B cell (primary cell): ENCODE results near the gene OPN4. TPM values are rescaled to one million over a fixed set of nuclear protein-coding genes. Genes with fewer than 3 reads are reported as not detected.

ENCODE experiments used
- ATAC-seq: fragments of 200-7000 bp; cut with Tn5 transposase; one replicate; pipeline ENCODE4 v1.10.0; 2021; ENCODE audit warnings: low read depth, mild to moderate bottlenecking, moderate number of reproducible peaks, moderate library complexity
- CTCF ChIA-PET: fragments of 350-600 bp; sonication (Branson Sonifier 250); formaldehyde crosslinking; loops from one replicate; lab custom pipeline; 2021; ENCODE audit warnings: antibody characterized with exemption, inconsistent platforms; lab: Charles Lee
- POLR2A ChIA-PET: fragments of 350-600 bp; sonication (Branson Sonifier 250); formaldehyde crosslinking; loops from one replicate; lab custom pipeline; 2021; ENCODE audit warnings: antibody characterized with exemption; lab: Charles Lee
- DNase-seq: peaks from one replicate; pipeline ENCODE4 v3.0.0; 2013
- H2AFZ ChIP-seq: 2 replicates; pipeline ENCODE4 v1.6.1; 2012; ENCODE audit warnings: mild to moderate bottlenecking, low read depth, low read length; ENCODE audit not compliant: insufficient read depth, poor library complexity, severe bottlenecking
- H3K27ac ChIP-seq, 2 donors: 1 replicate in 1 of 2; 2 replicates in 1 of 2; pipeline ENCODE4 v1.5.1; 2012 to 2013; ENCODE audit warnings: low read length in 2 of 2, mild to moderate bottlenecking in 2 of 2, moderate library complexity in 1 of 2
- H3K27me3 ChIP-seq, 4 experiments: fragments of 200-600 bp in 1 of 4; sonication (generic) in 1 of 4; replicated peaks in 1 of 4; 1 replicate in 2 of 4; 2 replicates in 2 of 4; pipeline versions ENCODE4 v1.6.1 to v1.7.0; 2013 to 2016; ENCODE audit warnings: low read length in 3 of 4, mild to moderate bottlenecking in 2 of 4, mixed read lengths in 1 of 4, moderate library complexity in 1 of 4; ENCODE audit not compliant: insufficient read depth in 4 of 4, control insufficient read depth in 3 of 4; ENCODE audit errors: control extremely low read depth in 1 of 4
- H3K36me3 ChIP-seq, 2 experiments: replicated peaks in 1 of 2; 1 replicate in 1 of 2; 2 replicates in 1 of 2; pipeline versions ENCODE4 v1.6.1 to v1.7.1; 2013; ENCODE audit warnings: low read length in 1 of 2; ENCODE audit not compliant: insufficient read depth in 2 of 2, control insufficient read depth in 1 of 2; ENCODE audit errors: control extremely low read depth in 1 of 2, extremely low read depth in 1 of 2
- H3K4me1 ChIP-seq, 2 donors: fragments of 200-600 bp in 1 of 2; sonication (generic) in 1 of 2; 1 replicate in 1 of 2; 2 replicates in 1 of 2; pipeline versions ENCODE4 v1.5.1 to v1.6.1; 2013 to 2017; ENCODE audit warnings: low read length in 2 of 2; ENCODE audit not compliant: control insufficient read depth in 2 of 2, insufficient read depth in 2 of 2
- H3K4me2 ChIP-seq: replicated peaks from 2 replicates; pipeline ENCODE3; 2012; ENCODE audit warnings: mild to moderate bottlenecking, low read depth, low read length; ENCODE audit not compliant: poor library complexity, severe bottlenecking
- H3K4me3 ChIP-seq, 5 experiments: fragments of 200-600 bp in 1 of 5; sonication (generic) in 1 of 5; 1 replicate in 3 of 5; 2 replicates in 2 of 5; pipeline versions ENCODE4 v1.5.1 to v1.7.0; 2011 to 2016; ENCODE audit warnings: low read length in 4 of 5, mild to moderate bottlenecking in 4 of 5, low read depth in 2 of 5, control low read depth in 1 of 5, moderate library complexity in 1 of 5; ENCODE audit not compliant: insufficient read depth in 1 of 5; ENCODE audit errors: control extremely low read depth in 1 of 5, extremely low read depth in 1 of 5
- H3K79me2 ChIP-seq: fragments of 200-600 bp; sonication (generic); one replicate; pipeline ENCODE4 v1.6.0; 2016; ENCODE audit warnings: low read length; ENCODE audit not compliant: control insufficient read depth, insufficient read depth
- H3K9ac ChIP-seq: fragments of 200-600 bp; sonication (generic); 2 replicates; pipeline ENCODE4 v1.6.1; 2017; ENCODE audit warnings: mild to moderate bottlenecking, low read length, moderate library complexity
- H3K9me3 ChIP-seq, 3 donors: one replicate each; pipeline versions ENCODE4 v1.6.1 to v1.7.1; 2013; ENCODE audit warnings: low read length in 2 of 3; ENCODE audit not compliant: control insufficient read depth in 2 of 3, insufficient read depth in 1 of 3; ENCODE audit errors: control extremely low read depth in 1 of 3
- H4K20me1 ChIP-seq: 2 replicates; pipeline ENCODE4 v1.6.0; 2012; ENCODE audit warnings: mild to moderate bottlenecking, low read length; ENCODE audit not compliant: insufficient read depth, control insufficient read depth, poor library complexity, severe bottlenecking
- H3K27ac Mint-ChIP-seq: one replicate; pipeline ENCODE4 v1.8.0; 2021; ENCODE audit warnings: mixed read lengths
- H3K27me3 Mint-ChIP-seq: one replicate; pipeline ENCODE4 v1.8.0; 2021; ENCODE audit warnings: mixed read lengths
- H3K4me1 Mint-ChIP-seq: one replicate; pipeline ENCODE4 v1.8.0; 2021; ENCODE audit warnings: mixed read lengths
- H3K4me3 Mint-ChIP-seq: one replicate; pipeline ENCODE4 v1.8.0; 2021; ENCODE audit warnings: mixed read lengths
- H3K9me3 Mint-ChIP-seq: one replicate; pipeline ENCODE4 v1.8.0; 2022; ENCODE audit warnings: mixed read lengths; ENCODE audit not compliant: insufficient read depth
- CTCF ChIP-seq: fragments of 200-600 bp; IDR thresholded peaks from one replicate; pipeline ENCODE4 v1.8.0; 2022; ENCODE audit warnings: antibody characterized with exemption, mild to moderate bottlenecking
- EZH2 ChIP-seq: IDR thresholded peaks from 2 replicates; pipeline ENCODE4 v1.6.1; 2012; ENCODE audit warnings: borderline replicate concordance, low read depth, mild to moderate bottlenecking, moderate library complexity, low read length; ENCODE audit not compliant: insufficient read depth, poor library complexity, severe bottlenecking
- WGBS: methylation state at CpG from one replicate; pipeline ENCODE4 v1.1.5; 2013; ENCODE audit warnings: missing lambda C conversion rate; ENCODE audit not compliant: insufficient coverage; 5-methylcytosine and 5-hydroxymethylcytosine counted together
- intact Hi-C: fragments of 100-400 bp; cut with micrococcal nuclease; formaldehyde crosslinking; loops from one replicate; pipeline ENCODE4 v1.10.0; 2022
- polyA plus RNA-seq: library from polyadenylated mRNA; depleted of rRNA; stranded (reverse); fragments of >200 nt; gene quantifications from 2 replicates; pipeline ENCODE4 v1.2.3, GENCODE V29; 2012
- total RNA-seq, 2 donors: library from RNA; stranded (reverse); fragments of 120-200 nt in 1 of 2; gene quantifications; 1 replicate in 1 of 2; 2 replicates in 1 of 2; pipeline versions ENCODE4 v1.2.3 to v1.2.4, GENCODE V29; 2013 to 2022

OPN4 gene
- total and polyA plus RNA-seq, 2 donors (not counting 1 experiment from before 2014, with no cell fraction given) = not detected

GRCh38 chr10:86611386-86611785 lies 43.0 kb upstream of the OPN4 start:
- H3K4me1 Mint-ChIP-seq = no peaks in the 10 kb centered on the region
- Histone ChIP-seq H3K4me2 (no peak overlapping the region), H3K79me2 (no peaks in the 10 kb centered on the region), H3K9me3 (no peaks in the 10 kb centered on the region), H3K4me3 (no peak overlapping the region), H3K27ac (no peak overlapping the region), H2AFZ (no peak overlapping the region), H4K20me1 (no peaks in the 10 kb centered on the region), H3K9ac (no peak overlapping the region), H3K27me3 (peaks cover 0 to 5% (median 0%) of the 10 kb centered on the region in 4 experiments), H3K36me3 (no peaks in the 10 kb centered on the region), H3K4me1 (no peaks in the 10 kb centered on the region)
- no CpG with 5 or more reads among the region's 1 CpG for WGBS
- ATAC-seq (no peak), DNase-seq (no peak)
- no peak overlapping the region for H3K4me3 Mint-ChIP-seq
- CTCF ChIA-PET = no interaction called here
- peaks cover 6% of the 10 kb centered on the region for H3K9me3 Mint-ChIP-seq
- TF ChIP-seq EZH2 = no peak
- POLR2A ChIA-PET = no interaction called here
- H3K27ac Mint-ChIP-seq = no peak overlapping the region
- intact Hi-C loops = no loop called here
- peaks cover 24% of the 10 kb centered on the region for H3K27me3 Mint-ChIP-seq

GRCh38 chr10:86613096-86613495 lies 41.3 kb upstream of the OPN4 start:
- Mint-ChIP-seq H3K27ac (no peak overlapping the region), H3K4me3 (no peak overlapping the region), H3K27me3 (peaks cover 24% of the 10 kb centered on the region), H3K4me1 (no peaks in the 10 kb centered on the region), H3K9me3 (peaks cover 7% of the 10 kb centered on the region)
- Histone ChIP-seq H3K9ac (no peak overlapping the region), H4K20me1 (no peaks in the 10 kb centered on the region), H3K79me2 (no peaks in the 10 kb centered on the region), H3K9me3 (no peaks in the 10 kb centered on the region), H3K4me1 (no peaks in the 10 kb centered on the region), H3K4me2 (no peak overlapping the region), H3K36me3 (no peaks in the 10 kb centered on the region), H3K27ac (no peak overlapping the region), H2AFZ (no peak overlapping the region), H3K27me3 (peaks cover 0 to 5% (median 0%) of the 10 kb centered on the region in 4 experiments), H3K4me3 (no peak overlapping the region)
- ATAC-seq = no peak
- ChIA-PET POLR2A (no interaction called here), CTCF (interaction anchor here (0.7 to 0.8 kb wide), 2 partner anchors 48 to 180 kb away, joined by 3 read pairs; no protein-coding TSS in a partner anchor)
- 57% methylated on average over 1 of the region's 5 CpGs for WGBS
- intact Hi-C loops = no loop called here
- no peak for DNase-seq
- no peak for TF ChIP-seq EZH2
- no peak for TF ChIP-seq CTCF
